ENCODE results near the gene KCNJ4. TPM values are rescaled to one million over a fixed set of nuclear protein-coding genes. Genes with fewer than 3 reads are reported as not detected.

Gene KCNJ4
- total and polyA plus RNA-seq, 10 of the 15 experiments (the other 5 are each of a cell fraction or from before 2014, with no cell fraction given): not detected

- intact Hi-C loops (cut with micrococcal nuclease; ENCODE audit: unreplicated experiment): loop anchor here (10.0 kb wide), 1 partner anchor 427 kb away; the partner anchor contains the start of gene PICK1
- no peak for DNase-seq (ENCODE audit: low read depth, low spot score)
- H3K36me3 ChIP-seq (ENCODE audit: control insufficient read depth in 2 of 2, insufficient read depth in 2 of 2, low read length in 1 of 2): peaks cover 10 to 32% of the 10 kb centered on the region in 2 experiments
- RAD21 ChIA-PET (ENCODE audit: unreplicated experiment): no interaction called here
- H3K4me2 ChIP-seq (ENCODE audit: control insufficient read depth, insufficient read depth): no peak overlapping the region
- no peak overlapping the region for H3K9ac ChIP-seq (ENCODE audit: control insufficient read depth, insufficient read depth, low read length)
- H3K9me3 ChIP-seq (replicated peaks; ENCODE audit: control insufficient read depth, insufficient read depth, low read length): no peaks in the 10 kb centered on the region
- no peaks in the 10 kb centered on the region for H3K79me2 ChIP-seq (ENCODE audit: control insufficient read depth, insufficient read depth, low read length)
- CTCF ChIA-PET: interaction anchor here (0.6 kb wide), 1 partner anchor 591 kb away, joined by 3 read pairs; no protein-coding TSS in a partner anchor
- FAIRE-seq: no peak
- in situ Hi-C loops (cut with MboI): no loop called here
- no TSS peak for BruUV-seq (replicated peaks)
- H3K4me1 ChIP-seq (ENCODE audit: control insufficient read depth, insufficient read depth, low read length): no peaks in the 10 kb centered on the region
- SMC1A ChIA-PET (ENCODE audit: uncharacterized antibody, unreplicated experiment): interaction anchor here (1.6 kb wide), 1 partner anchor 9 kb away, joined by 6 read pairs; no protein-coding TSS in a partner anchor
- no peak overlapping the region for H2AFZ ChIP-seq (ENCODE audit: control insufficient read depth, low read depth, low read length)
- no peaks in the 10 kb centered on the region; the same call in 1 of the 2 replicates for H4K20me1 ChIP-seq (ENCODE audit: control insufficient read depth, insufficient read depth)
- H3K27ac ChIP-seq (ENCODE audit: control insufficient read depth, insufficient read depth): no peak overlapping the region
- POLR2A ChIA-PET: no interaction called here
- WGBS (ENCODE audit: insufficient coverage, insufficient replicate concordance, low lambda C conversion rate, missing lambda C conversion rate): 88% methylated on average over 8 of the region's 8 CpGs
- H3K27me3 ChIP-seq (replicated peaks in 1 of 2; ENCODE audit: control insufficient read depth in 2 of 2, insufficient read depth in 2 of 2, low read length in 1 of 2): no peaks in the 10 kb centered on the region
- ATAC-seq: no peak
- peak; percentile 58; the same call in 1 of the 2 replicates for TF ChIP-seq CBFB (IDR thresholded peaks at IDR 0.05; ENCODE audit: low read depth)
- TF ChIP-seq, protein P1, sequence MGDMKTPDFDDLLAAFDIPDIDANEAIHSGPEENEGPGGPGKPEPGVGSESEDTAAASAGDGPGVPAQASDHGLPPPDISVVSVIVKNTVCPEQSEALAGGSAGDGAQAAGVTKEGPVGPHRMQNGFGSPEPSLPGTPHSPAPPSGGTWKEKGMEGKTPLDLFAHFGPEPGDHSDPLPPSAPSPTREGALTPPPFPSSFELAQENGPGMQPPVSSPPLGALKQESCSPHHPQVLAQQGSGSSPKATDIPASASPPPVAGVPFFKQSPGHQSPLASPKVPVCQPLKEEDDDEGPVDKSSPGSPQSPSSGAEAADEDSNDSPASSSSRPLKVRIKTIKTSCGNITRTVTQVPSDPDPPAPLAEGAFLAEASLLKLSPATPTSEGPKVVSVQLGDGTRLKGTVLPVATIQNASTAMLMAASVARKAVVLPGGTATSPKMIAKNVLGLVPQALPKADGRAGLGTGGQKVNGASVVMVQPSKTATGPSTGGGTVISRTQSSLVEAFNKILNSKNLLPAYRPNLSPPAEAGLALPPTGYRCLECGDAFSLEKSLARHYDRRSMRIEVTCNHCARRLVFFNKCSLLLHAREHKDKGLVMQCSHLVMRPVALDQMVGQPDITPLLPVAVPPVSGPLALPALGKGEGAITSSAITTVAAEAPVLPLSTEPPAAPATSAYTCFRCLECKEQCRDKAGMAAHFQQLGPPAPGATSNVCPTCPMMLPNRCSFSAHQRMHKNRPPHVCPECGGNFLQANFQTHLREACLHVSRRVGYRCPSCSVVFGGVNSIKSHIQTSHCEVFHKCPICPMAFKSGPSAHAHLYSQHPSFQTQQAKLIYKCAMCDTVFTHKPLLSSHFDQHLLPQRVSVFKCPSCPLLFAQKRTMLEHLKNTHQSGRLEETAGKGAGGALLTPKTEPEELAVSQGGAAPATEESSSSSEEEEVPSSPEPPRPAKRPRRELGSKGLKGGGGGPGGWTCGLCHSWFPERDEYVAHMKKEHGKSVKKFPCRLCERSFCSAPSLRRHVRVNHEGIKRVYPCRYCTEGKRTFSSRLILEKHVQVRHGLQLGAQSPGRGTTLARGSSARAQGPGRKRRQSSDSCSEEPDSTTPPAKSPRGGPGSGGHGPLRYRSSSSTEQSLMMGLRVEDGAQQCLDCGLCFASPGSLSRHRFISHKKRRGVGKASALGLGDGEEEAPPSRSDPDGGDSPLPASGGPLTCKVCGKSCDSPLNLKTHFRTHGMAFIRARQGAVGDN (IDR thresholded peaks at IDR 0.05): no peak
- TF ChIP-seq PML (IDR thresholded peaks at IDR 0.05; ENCODE audit: low read length): peak; percentile 63
- TF ChIP-seq POLR2A (IDR thresholded peaks at IDR 0.05; ENCODE audit: low read depth, low read length): peak; percentile 64
- TF ChIP-seq ZNF592 (IDR thresholded peaks at IDR 0.05): no peak
- no peak for TF ChIP-seq YBX1 (IDR thresholded peaks at IDR 0.05)
- TF ChIP-seq POLR2AphosphoS2 (IDR thresholded peaks at IDR 0.05; ENCODE audit: low read depth, low read length): peak; percentile 40; the same call in 1 of the 2 replicates
- TF ChIP-seq ZBED1 (IDR thresholded peaks at IDR 0.05; ENCODE audit: borderline replicate concordance): no peak; the same call in 1 of the 2 replicates
- peak; percentile 1; the same call in 1 of the 2 replicates for TF ChIP-seq RUNX3 (IDR thresholded peaks at IDR 0.05; ENCODE audit: low read length)
- TF ChIP-seq, protein P2, sequence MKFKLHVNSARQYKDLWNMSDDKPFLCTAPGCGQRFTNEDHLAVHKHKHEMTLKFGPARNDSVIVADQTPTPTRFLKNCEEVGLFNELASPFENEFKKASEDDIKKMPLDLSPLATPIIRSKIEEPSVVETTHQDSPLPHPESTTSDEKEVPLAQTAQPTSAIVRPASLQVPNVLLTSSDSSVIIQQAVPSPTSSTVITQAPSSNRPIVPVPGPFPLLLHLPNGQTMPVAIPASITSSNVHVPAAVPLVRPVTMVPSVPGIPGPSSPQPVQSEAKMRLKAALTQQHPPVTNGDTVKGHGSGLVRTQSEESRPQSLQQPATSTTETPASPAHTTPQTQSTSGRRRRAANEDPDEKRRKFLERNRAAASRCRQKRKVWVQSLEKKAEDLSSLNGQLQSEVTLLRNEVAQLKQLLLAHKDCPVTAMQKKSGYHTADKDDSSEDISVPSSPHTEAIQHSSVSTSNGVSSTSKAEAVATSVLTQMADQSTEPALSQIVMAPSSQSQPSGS (IDR thresholded peaks at IDR 0.05; ENCODE audit: low read length): peak; percentile 30; the same call in 1 of the 2 replicates
- no peak for TF ChIP-seq USF2 (IDR thresholded peaks at IDR 0.05; ENCODE audit: borderline replicate concordance, low read depth, low read length)
- H3K4me3 ChIP-seq: no peak overlapping the region
Measured at GRCh38 chr22:38481871-38482332, 26.9 kb upstream of the KCNJ4 start.
